Panc1 (cell line): ENCODE measurements around the gene CDCP1. TPM values are rescaled to one million over a fixed set of nuclear protein-coding genes. Genes with fewer than 3 reads are reported as not detected.

Experiments
- ATAC-seq: fragments of 200-7000 bp; cut with Tn5 transposase; 2 replicates; pipeline ENCODE4 v1.9.1; 2020; ENCODE audit warnings: mild to moderate bottlenecking, moderate library complexity
- BruUV-seq: library from RNA; stranded (reverse); fragments of 400-500 nt; replicated peaks from 2 replicates; lab custom pipeline; 2021; lab: Mats Ljungman, UMichigan
- CTCF ChIA-PET: fragments of 300-600 bp; sonication (Branson Sonifier 250); formaldehyde crosslinking; loops from one replicate; lab custom pipeline; 2022; ENCODE audit warnings: antibody characterized with exemption; lab: Charles Lee
- POLR2A ChIA-PET: fragments of 300-600 bp; sonication (Branson Sonifier 250); formaldehyde crosslinking; loops from one replicate; lab custom pipeline; 2022; ENCODE audit warnings: antibody characterized with exemption; lab: Charles Lee
- DNase-seq: peaks from one replicate; pipeline ENCODE4 v3.0.0-alpha.2; 2010; ENCODE audit warnings: low read depth, low spot score
- H3K27ac ChIP-seq: 2 replicates; pipeline ENCODE4 v1.5.1; 2011; ENCODE audit warnings: mild to moderate bottlenecking, low read length, inconsistent platforms
- H3K27me3 ChIP-seq: fragments of 200-500 bp; sonication (Bioruptor generic); 2 replicates; pipeline ENCODE4 v1.6.0; 2014; ENCODE audit warnings: low read length, inconsistent platforms; ENCODE audit not compliant: control insufficient read depth, insufficient read depth
- H3K36me3 ChIP-seq: fragments of 200-500 bp; sonication (Bioruptor generic); 2 replicates; pipeline ENCODE4 v1.5.1; 2014; ENCODE audit warnings: inconsistent platforms, mild to moderate bottlenecking, low read length, moderate library complexity; ENCODE audit not compliant: control insufficient read depth, insufficient read depth
- H3K4me1 ChIP-seq: 2 replicates; pipeline ENCODE4 v1.5.1; 2011; ENCODE audit warnings: inconsistent platforms, mild to moderate bottlenecking, low read length, moderate library complexity; ENCODE audit not compliant: control insufficient read depth, insufficient read depth
- H3K4me3 ChIP-seq, 2 experiments: 2 replicates each; pipeline ENCODE4 v1.5.1; 2011 to 2012; ENCODE audit warnings: low read depth in 2 of 2, low read length in 2 of 2, mild to moderate bottlenecking in 2 of 2, inconsistent platforms in 1 of 2, moderate library complexity in 1 of 2
- H3K9me3 ChIP-seq: fragments of 200-500 bp; sonication (Bioruptor generic); 2 replicates; pipeline ENCODE4 v1.5.1; 2014; ENCODE audit warnings: low read depth, mild to moderate bottlenecking, inconsistent platforms, low read length, moderate library complexity; ENCODE audit not compliant: control insufficient read depth, insufficient read depth
- POLR2AphosphoS5 ChIP-seq: IDR thresholded peaks from 2 replicates; pipeline ENCODE4 v1.6.1; 2012; ENCODE audit warnings: mild to moderate bottlenecking, low read depth, low read length, moderate library complexity
- SIN3A ChIP-seq: IDR thresholded peaks from 2 replicates; pipeline ENCODE4 v1.6.1; 2012; ENCODE audit warnings: low read depth, mild to moderate bottlenecking, low read length, moderate library complexity, borderline replicate concordance; ENCODE audit not compliant: insufficient read depth
- TCF7L2 ChIP-seq: IDR thresholded peaks from 2 replicates; pipeline ENCODE4 v1.6.1; 2011; ENCODE audit warnings: mild to moderate bottlenecking, low read depth, low read length, inconsistent platforms
- in situ Hi-C: cut with HindIII; loops from 2 replicates; pipeline ENCODE4 v1.10.0; 2016; ENCODE audit warnings: low sequenced_read_pairs, low pct_unique_long_range_greater_than_20kb
- intact Hi-C: fragments of 100-400 bp; cut with micrococcal nuclease; formaldehyde crosslinking; loops from one replicate; pipeline ENCODE4 v1.10.0; 2022; ENCODE audit not compliant: unreplicated experiment
- total RNA-seq: library from RNA; stranded (reverse); gene quantifications from one replicate; pipeline ENCODE4 v1.2.1, GENCODE V29; 2021; ENCODE audit not compliant: unreplicated experiment
- TF ChIP-seq, protein P1 (sequence below): fragments of 450-650 bp; IDR thresholded peaks from 2 replicates; pipeline ENCODE4 v1.5.1; 2017; ENCODE audit warnings: mild to moderate bottlenecking
- TF ChIP-seq, protein P2 (sequence below), 2 experiments: IDR thresholded peaks; 2 replicates each; pipeline ENCODE4 v1.6.1; 2011 to 2012; ENCODE audit warnings: low read depth in 2 of 2, control low read depth in 1 of 2, low read length in 1 of 2, mild to moderate bottlenecking in 1 of 2, moderate library complexity in 1 of 2; ENCODE audit not compliant: insufficient read depth in 1 of 2

CDCP1 gene
- total RNA-seq, 1 experiment from 2014 or later, result 47.8 TPM

GRCh38 chr3:45185461-45185860 is 39.3 kb upstream of the CDCP1 start:
- TF ChIP-seq, protein P1, sequence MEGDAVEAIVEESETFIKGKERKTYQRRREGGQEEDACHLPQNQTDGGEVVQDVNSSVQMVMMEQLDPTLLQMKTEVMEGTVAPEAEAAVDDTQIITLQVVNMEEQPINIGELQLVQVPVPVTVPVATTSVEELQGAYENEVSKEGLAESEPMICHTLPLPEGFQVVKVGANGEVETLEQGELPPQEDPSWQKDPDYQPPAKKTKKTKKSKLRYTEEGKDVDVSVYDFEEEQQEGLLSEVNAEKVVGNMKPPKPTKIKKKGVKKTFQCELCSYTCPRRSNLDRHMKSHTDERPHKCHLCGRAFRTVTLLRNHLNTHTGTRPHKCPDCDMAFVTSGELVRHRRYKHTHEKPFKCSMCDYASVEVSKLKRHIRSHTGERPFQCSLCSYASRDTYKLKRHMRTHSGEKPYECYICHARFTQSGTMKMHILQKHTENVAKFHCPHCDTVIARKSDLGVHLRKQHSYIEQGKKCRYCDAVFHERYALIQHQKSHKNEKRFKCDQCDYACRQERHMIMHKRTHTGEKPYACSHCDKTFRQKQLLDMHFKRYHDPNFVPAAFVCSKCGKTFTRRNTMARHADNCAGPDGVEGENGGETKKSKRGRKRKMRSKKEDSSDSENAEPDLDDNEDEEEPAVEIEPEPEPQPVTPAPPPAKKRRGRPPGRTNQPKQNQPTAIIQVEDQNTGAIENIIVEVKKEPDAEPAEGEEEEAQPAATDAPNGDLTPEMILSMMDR, result no peak
- TF ChIP-seq, protein P2, sequence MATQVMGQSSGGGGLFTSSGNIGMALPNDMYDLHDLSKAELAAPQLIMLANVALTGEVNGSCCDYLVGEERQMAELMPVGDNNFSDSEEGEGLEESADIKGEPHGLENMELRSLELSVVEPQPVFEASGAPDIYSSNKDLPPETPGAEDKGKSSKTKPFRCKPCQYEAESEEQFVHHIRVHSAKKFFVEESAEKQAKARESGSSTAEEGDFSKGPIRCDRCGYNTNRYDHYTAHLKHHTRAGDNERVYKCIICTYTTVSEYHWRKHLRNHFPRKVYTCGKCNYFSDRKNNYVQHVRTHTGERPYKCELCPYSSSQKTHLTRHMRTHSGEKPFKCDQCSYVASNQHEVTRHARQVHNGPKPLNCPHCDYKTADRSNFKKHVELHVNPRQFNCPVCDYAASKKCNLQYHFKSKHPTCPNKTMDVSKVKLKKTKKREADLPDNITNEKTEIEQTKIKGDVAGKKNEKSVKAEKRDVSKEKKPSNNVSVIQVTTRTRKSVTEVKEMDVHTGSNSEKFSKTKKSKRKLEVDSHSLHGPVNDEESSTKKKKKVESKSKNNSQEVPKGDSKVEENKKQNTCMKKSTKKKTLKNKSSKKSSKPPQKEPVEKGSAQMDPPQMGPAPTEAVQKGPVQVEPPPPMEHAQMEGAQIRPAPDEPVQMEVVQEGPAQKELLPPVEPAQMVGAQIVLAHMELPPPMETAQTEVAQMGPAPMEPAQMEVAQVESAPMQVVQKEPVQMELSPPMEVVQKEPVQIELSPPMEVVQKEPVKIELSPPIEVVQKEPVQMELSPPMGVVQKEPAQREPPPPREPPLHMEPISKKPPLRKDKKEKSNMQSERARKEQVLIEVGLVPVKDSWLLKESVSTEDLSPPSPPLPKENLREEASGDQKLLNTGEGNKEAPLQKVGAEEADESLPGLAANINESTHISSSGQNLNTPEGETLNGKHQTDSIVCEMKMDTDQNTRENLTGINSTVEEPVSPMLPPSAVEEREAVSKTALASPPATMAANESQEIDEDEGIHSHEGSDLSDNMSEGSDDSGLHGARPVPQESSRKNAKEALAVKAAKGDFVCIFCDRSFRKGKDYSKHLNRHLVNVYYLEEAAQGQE (IDR thresholded peaks at IDR 0.05; ENCODE audit: insufficient read depth in 1 of 2, low read depth in 2 of 2, low read length in 1 of 2), result no peak
- Histone ChIP-seq H3K9me3 (no peaks in the 10 kb centered on the region), H3K36me3 (no peaks in the 10 kb centered on the region), H3K4me3 (no peak overlapping the region), H3K27ac (no peak overlapping the region), H3K4me1 (no peaks in the 10 kb centered on the region), H3K27me3 (no peaks in the 10 kb centered on the region)
- CTCF ChIA-PET, result no interaction called here
- intact Hi-C loops, result no loop called here
- ATAC-seq (no peak), DNase-seq (no peak)
- POLR2A ChIA-PET, result no interaction called here
- in situ Hi-C loops, result no loop called here
- no TSS peak for BruUV-seq

GRCh38 chr3:45185052-45185451 is 38.9 kb upstream of the CDCP1 start:
- no peaks in the 10 kb centered on the region for H3K27me3 ChIP-seq
- intact Hi-C loops, result no loop called here
- H3K9me3 ChIP-seq, result no peaks in the 10 kb centered on the region
- H3K27ac ChIP-seq, result no peak overlapping the region
- ChIA-PET CTCF (no interaction called here), POLR2A (no interaction called here)
- H3K4me3 ChIP-seq, result no peak overlapping the region
- no peaks in the 10 kb centered on the region for H3K36me3 ChIP-seq
- in situ Hi-C loops, result no loop called here
- no peak for DNase-seq
- ATAC-seq, result no peak
- TF ChIP-seq POLR2AphosphoS5 (no peak), TCF7L2 (no peak), SIN3A (no peak)
- TF ChIP-seq, protein P2 (IDR thresholded peaks at IDR 0.05; ENCODE audit: insufficient read depth in 1 of 2, low read depth in 2 of 2, low read length in 1 of 2), result no peak
- TF ChIP-seq, protein P1, result no peak
- no TSS peak for BruUV-seq
- no peaks in the 10 kb centered on the region for H3K4me1 ChIP-seq
